Fibroblast of skin of right quadriceps (primary cell): ENCODE data around the gene NR3C2.

Experiments used
- DNase-seq: peaks from one replicate; pipeline ENCODE4 v3.0.0-alpha.2; 2013

The NR3C2 gene

DNA sequence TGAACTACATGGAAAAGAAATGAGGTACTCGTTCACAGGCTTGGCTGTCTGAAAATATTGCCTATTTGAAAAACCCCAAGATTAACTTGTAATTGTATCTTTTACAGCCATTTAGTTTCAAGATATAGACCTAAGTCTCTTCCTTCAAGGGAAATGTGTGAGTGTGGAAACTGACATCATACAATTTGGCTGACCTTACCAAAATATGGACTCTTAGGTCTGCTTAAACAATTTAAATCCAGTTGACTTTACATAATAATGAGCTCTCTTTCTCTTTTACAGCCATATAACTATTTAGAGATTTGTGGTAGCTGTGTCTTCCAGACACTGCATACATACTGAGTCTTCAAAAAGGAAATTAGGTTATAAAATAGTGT is 186.9 kb downstream of the NR3C2 start:
- no peak for DNase-seq

DNA sequence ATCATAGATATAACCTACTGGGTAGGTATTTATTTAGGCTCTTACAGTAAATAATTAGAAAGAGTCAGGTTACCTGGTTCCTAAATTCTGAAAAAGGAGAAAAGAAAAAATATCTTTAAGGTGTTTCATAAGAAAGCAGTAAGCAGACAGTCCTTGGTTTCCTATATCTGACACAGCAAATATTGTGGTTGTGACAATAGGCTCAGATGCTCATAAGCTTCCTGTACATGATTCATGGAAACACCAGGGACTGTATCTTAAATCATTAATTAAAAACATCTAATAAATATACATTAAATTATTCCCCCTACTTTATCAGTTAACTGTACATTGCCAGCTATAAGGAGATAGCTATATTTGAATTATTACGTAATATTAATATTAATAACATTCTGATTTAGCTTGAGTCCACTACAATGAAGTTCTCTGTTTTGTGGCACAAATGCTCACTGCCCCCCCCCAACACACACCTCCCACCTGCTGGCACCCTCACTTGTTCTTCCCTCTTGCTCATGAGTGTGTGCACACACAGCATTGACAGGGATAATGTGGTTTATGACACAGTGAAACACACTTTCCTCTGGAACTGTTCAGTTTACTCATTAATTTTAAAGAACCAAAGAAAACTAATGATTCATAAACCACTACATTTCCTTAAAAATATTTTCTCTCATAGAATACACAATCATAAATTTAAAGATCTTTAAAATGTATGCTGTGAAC is 187.4 kb downstream of the NR3C2 start:
- DNase-seq, result no peak

DNA sequence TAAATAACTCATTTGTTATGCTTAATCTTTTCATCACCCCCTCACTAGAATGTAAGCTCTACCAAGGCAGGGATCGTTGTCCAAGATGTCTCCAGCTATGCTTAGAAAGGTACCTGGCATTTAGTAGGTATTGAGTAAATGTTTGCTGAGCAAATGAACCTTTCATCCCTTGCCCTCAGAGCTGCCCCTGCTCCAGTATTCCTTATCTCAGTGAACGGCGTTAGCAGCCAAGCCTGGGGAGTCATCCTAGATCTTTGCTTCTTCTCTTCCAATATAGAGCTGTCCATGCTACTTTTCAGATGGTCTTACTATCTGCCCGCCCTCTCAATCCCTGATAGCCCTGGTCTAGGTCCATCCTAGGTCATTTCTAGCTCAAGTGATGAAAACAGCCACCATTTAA is 188.4 kb downstream of the NR3C2 start:
- no peak for DNase-seq

- no peak for DNase-seq
These were observed 193.4 kb downstream of the NR3C2 start for GRCh38 chr4:148248824-148249223.

DNA sequence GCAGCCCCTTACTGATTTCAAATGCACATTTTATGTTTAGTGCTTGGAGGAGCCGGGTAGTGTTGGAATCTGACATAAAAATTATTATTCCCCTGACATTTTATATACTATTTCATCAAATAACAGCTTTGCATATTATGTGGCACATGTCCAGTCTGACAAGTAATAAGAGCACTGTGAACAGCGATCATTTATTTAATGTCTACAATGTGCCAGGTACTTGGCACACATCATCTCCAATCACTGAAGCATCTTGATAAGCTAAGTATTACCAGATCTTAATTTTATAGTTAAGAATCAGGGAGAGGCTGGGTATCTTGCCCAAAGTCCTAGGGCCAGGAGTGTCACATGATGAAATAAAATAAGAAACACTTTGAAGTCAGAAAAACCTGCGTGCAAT is 197.2 kb downstream of the NR3C2 start:
- no peak for DNase-seq

DNA sequence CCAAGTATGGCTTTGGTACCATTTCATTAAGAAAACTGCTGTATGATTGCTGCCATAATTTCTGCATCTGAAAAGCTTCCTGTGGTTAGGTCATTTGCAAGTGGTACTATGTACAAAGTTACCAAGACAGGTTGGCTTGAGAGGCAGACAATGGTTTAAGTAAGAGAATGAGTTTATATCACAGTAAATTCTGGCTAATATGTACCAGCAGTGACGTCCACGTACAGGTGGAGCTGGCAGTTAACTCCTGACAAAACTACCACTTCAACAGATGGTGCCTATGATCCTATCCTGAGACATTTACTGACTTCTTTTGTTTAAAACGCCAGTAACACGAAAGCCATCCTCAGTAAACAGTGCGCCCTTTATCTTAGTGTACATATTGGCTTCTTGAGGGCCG is 198.4 kb downstream of the NR3C2 start:
- DNase-seq, result no peak

DNA sequence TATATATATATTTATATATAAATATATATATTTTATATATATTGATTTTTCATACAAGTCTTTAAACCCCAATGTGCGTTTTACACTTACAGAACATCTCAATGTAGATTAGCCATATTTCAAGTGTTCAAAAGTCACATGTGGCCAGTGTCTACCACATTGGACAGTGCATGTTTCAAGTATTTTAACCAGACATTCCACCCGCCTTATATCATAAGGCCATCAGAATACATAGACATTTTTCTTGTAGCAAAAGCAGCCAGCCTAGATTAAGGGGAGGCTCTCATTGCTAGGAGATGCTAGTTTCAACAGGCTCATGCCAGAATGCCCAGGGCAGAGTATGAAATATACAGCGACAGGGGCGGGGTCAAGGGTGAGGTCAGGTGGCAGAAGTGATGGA is 202.0 kb downstream of the NR3C2 start:
- no peak for DNase-seq

GRCh38 chr4:148239494-148239985 is 202.7 kb downstream of the NR3C2 start:
- no peak for DNase-seq

- DNase-seq, result no peak
These were observed 203.3 kb downstream of the NR3C2 start for GRCh38 chr4:148238811-148239493.

GRCh38 chr4:148238086-148238485 is 204.1 kb downstream of the NR3C2 start:
- no peak for DNase-seq

GRCh38 chr4:148235809-148236208 is 206.4 kb downstream of the NR3C2 start:
- DNase-seq, result no peak

GRCh38 chr4:148229798-148230197 is 212.4 kb downstream of the NR3C2 start:
- no peak for DNase-seq

- no peak for DNase-seq
These were observed 213.2 kb downstream of the NR3C2 start for GRCh38 chr4:148229028-148229427.

GRCh38 chr4:148227147-148227546 is 215.1 kb downstream of the NR3C2 start:
- DNase-seq, result no peak

- DNase-seq, result no peak
These were observed 215.9 kb downstream of the NR3C2 start for GRCh38 chr4:148226341-148226740.

GRCh38 chr4:148225639-148226038 is 216.6 kb downstream of the NR3C2 start:
- DNase-seq, result no peak

- no peak for DNase-seq
These were observed 217.7 kb downstream of the NR3C2 start for GRCh38 chr4:148224476-148224875.

GRCh38 chr4:148222991-148223660 is 219.1 kb downstream of the NR3C2 start:
- no peak for DNase-seq

DNA sequence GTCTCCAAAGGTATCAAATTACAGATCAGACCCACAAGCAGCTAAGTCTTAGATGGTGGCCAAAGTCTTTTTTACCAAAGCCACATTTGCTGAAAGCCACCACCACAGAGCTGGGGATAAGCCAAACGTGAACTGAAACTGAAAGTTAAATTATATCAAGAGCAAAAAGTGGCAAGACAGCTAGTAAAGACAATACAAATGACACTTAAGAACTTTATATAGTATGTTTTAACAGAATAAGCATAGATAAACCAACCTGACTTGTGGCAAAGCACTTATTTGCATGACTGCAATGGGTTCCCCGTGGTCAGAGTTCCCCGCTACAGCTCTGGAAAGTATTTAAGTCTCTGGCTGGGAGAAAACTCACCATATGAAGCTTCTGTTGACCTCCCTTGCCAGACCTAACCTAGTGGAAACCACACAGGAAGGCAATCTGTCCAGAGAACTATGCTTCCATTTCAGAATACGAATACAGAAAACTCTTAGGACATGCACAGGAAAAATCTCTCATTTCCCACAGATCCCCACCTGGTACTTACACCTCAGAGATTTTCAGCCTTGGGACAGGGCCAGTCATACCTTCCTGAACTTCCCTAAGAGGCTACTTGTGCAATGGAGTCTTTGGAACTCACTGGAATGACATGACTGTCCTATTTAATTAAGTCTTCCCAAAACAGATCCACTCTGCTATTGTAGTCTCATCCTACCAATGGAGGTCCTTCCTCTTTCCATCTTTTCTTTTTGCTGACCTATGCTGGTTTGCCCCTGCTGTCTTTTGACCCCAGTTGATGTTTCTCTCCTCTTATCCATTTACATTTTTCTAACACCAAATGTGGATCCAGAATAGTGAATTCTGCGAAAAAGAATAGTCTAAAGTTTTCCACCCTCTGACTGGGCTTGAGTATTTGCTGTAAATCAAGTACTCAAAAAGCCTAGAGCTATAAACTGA is 225.1 kb downstream of the NR3C2 start:
- DNase-seq, result no peak

GRCh38 chr4:148216321-148216720 is 225.9 kb downstream of the NR3C2 start:
- DNase-seq, result no peak

DNA sequence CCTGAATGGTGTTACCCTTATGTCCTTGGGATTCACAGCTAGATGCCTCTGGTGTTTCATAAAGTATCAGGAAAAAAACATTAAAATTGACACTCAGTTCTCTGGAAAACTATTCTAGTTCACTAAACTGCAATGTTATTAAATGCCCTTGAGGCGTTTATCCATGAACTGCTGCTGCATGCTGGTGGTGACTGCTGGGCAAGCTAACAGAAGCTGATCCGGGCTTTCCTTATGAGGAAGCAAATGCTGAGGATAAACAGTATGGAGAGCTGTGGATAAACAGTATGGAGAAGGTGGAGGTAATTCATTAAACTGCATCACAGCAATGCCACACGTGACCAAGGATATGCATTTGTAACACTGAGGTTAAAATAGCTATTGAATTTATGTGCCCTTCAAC is 227.0 kb downstream of the NR3C2 start:
- DNase-seq, result no peak

- DNase-seq, result no peak
These were observed 227.6 kb downstream of the NR3C2 start for GRCh38 chr4:148214529-148215166.
